Stimulated activated CD4-positive, alpha-beta T cell treated with anti-CD3 and anti-CD28 coated beads, Interleukin-15, amount 100 ng/mL, for 1 hour (primary cell): Measurements from ENCODE around the gene LGR4.
"Not testable (repeated sequence)": the region's sequence is repeated elsewhere in the genome, so short reads cannot be mapped to it uniquely, and the experiment has no call there.

Source experiments
- DNase-seq, 2 donors: peaks; one replicate each; pipeline ENCODE4 v3.0.0-alpha.2; 2020; ENCODE audit warnings: low read depth in 1 of 2, low spot score in 1 of 2

The LGR4 gene

GRCh38 chr11:27472398-27473016 is at the start of gene LGR4:
TSS of gene LGR4 (minus strand) at chr11:27472790. CDS start at chr11:27472302, 488 bp downstream.
- DNase-seq, result peak; percentile 40 to 52

DNA sequence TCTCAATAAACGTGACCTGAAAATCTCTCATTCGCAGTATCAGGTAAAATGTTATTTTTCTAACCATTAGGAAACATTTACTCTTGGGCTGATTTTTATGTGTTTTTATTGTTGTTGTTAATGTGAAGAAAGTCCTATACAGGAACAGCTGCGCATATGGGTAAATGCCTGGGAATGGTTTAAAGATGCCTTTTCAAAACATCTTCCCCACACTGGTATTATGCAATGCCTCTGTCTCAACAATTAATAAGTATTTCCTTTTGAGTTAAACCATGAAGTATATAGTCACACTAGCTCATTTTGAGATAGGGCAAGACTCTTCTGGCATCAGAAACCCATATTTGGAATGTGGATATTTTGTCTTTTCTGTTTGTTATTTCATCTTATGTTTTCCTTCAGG is 47.6 kb upstream of the LGR4 start:
- no peak for DNase-seq

GRCh38 chr11:27518518-27518917 is 45.9 kb upstream of the LGR4 start:
- DNase-seq, result no peak

DNA sequence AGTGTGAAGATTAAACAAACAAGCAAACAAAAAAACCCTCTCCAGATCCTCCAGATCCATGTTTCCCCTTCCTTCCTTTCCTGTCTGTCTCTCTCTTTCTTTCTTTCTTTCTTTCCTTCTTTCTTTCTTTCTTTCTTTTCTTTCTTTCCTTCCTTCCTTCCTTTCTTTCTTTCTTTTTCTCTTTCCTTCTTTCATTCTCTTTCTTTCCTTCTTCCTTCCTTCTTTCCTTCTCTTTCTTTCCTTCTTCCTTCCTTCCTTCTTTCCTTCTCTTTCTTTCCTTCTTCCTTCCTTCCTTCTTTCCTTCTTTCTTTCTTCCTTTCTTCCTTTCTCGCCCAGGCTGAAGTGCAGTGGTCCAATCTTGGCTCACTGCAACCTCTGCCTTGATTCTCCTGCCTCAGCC is 44.9 kb upstream of the LGR4 start:
- not testable (repeated sequence) for DNase-seq

- no peak for DNase-seq
Observed at GRCh38 chr11:27514558-27514957, 42.0 kb upstream of the LGR4 start.

GRCh38 chr11:27514076-27514475 is 41.5 kb upstream of the LGR4 start:
- DNase-seq, result no peak

- no peak for DNase-seq
Observed at GRCh38 chr11:27513389-27513788, 40.8 kb upstream of the LGR4 start.

DNA sequence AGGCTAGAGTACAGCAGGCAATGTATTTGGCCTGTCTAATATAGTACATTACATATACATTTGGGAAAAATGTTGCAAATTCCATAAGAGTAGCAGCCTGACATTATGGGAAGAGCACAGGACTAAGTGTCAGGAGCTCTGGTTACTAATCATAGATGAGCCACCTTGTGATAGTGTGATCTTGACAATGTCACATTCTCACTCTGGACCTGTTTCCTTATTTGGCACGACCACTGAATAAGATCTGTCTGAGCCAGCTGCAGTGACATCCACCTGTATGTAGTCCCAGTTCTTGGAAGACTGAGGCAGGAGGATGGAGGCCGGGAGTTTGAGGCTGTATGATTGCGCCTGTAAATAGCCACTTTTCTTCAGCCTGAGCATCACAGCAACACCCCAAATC is 39.6 kb upstream of the LGR4 start:
- no peak for DNase-seq

- no peak for DNase-seq
Observed at GRCh38 chr11:27509908-27510307, 37.3 kb upstream of the LGR4 start.

DNA sequence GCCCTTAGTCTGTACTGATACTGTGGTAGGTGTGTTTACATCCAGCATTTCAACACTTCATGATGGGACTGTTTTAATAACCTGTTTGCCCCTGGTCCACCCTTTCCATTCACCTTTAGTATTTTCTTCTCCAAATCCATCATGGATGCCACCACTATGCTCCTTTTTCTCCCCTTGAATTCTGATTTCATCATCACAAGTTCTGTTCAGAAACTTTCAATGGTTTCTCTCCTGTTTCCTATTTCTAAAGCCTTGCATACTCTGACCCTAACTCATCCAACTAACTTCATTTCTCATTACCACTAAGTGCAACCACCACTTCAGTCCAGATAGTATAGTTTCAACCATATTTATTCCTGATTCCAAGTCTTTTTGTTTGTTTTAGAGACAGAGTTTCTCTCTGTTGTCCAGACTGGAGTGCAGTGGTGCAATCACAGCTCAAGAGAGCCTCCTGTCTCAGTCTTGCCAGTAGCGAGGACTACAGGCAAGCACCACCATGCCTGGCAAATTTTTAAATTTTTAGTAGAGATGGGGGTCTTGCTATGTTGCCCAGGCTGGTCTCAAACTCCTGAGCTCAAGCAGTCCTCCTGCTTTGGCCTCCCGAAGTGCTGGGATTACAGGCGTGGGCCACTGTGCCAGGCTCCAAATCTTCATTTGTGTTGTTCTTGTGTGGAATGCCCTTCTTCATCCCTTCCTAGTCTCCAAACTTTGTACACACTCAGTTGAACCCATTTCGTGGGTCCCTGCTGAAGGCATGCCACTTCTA is 35.1 kb upstream of the LGR4 start:
- no peak for DNase-seq

DNA sequence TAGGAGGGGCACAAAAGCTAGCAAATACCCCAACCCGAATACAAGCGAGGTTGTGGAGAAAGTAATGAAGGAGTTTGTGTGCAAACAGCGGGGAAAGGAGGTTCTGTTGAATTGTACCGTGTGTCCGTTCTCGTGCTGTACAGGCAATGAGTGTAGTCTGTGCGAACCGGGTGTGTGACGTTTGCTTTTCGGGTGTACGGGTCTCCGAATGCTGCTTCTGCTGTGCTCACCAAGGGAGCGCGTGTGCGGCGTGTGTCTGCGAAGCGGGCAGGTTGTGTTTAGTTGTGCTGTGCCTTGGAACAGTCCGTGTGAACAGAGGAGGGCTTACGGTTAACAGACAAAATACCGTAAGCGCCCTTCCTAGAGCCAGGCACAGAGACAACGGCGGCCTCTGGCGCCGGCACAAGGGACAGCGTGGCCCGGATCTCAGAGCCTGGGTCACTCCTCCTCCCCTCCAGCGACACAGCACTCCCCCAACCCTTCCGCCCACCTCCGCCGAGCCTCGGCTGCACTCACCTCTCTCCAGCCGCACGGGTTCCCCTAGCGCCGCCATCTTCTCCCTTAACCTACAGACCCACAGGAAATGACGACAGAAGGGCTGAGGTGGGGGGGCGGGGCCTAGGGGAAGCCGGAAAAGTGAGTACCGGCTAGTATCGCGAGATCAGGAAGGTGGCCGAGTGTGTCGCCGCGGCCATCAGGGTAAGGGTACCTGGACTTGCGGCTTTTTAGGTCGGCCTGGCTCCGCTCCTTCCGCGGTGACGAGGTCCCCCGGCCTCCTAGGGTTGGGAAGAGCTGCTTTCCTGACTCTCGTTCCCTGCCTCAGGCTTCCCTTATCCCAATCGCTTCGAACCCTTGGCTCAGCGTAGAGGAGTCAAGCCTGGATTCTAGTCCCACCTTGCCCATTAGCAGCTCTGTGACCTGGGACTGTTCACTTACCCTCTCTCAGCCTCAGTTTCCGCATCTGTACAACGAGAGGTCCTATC is 33.9 kb upstream of the LGR4 start, which contains the start of gene LIN7C:
Gene LIN7C, minus strand, starts transcription at position 570 of the 983 bp plus-strand sequence. Its CDS starts 17 bp downstream, at position 553.
- peak; percentile 88 to 90 for DNase-seq

DNA sequence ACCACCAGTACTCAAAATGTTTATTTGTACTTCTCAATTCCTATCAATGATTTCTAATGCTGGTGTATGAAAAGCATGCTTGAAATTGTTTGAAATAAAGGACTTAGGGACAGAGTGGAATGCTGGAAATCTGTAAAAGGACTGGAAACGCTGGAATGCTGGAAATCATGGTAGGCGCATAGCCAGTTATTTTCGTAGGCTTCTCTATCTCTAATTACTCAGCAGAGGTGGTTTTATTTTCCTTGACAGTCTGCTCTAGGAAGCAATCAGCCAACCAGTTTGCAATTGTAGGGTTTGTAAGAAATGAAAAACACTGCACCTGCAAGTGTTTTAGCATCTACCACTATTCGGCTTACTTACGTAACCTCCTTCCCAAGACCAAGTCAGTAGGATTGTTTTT is 33.2 kb upstream of the LGR4 start:
- no peak for DNase-seq

DNA sequence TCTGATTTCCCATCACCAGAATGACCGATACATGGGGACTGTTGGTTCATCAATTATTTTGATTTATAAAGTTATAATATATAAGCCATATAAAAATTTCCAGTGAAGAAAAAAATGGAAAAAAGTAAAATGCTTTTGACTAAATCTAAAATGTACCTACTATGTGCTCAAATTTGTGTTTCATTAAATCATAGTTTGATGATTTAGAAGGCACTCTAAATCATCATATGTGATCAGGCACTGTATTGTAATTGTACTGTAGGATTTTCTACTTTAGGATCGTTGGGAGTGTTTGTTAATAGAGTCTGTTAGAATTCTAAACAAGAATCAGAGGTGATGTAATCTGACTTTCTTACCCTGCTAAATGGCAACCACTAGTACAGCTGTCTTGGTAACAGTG is 31.6 kb upstream of the LGR4 start:
- no peak for DNase-seq

GRCh38 chr11:27501100-27501499 is 28.5 kb upstream of the LGR4 start:
- no peak for DNase-seq

DNA sequence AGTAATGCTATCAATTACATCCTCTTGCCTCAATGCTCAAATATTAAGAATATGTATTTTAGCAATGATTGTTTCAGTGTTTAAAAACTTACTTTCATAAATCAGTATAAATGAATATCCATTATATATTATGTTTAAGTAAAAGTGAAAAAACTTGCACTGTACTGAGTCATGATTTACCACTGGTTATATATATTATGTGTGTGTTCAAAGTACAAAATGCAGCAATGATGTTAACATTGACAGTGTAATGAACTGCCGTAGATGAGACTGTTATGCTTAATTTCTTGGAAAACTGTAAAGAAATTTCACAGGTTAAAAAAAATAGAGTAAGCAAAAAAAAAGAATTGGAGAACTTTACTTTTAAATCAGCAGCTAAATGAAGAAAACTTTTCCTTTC is 25.3 kb upstream of the LGR4 start:
- DNase-seq, result no peak

GRCh38 chr11:27497284-27497866 is 24.8 kb upstream of the LGR4 start:
- no peak for DNase-seq

DNA sequence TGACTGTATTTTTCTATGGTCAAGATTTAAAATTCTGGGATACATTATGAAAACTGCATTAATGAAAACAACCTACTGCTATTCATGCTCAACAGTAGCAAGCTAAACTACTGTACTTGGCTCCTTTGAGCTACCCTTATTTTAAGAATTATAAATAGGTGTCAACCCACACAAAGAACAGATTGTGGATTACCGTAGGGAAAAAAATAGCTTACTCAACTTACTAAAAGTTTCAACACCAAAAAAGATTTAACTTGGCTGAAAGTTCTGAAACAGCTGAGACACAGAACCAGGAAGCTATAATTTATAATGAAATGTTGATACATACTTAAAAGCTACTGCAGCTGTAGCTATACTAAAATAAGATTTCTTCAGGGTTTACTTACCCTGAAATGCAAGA is 23.9 kb upstream of the LGR4 start:
- no peak for DNase-seq

- DNase-seq, result no peak
Observed at GRCh38 chr11:27495710-27496300, 23.2 kb upstream of the LGR4 start.

DNA sequence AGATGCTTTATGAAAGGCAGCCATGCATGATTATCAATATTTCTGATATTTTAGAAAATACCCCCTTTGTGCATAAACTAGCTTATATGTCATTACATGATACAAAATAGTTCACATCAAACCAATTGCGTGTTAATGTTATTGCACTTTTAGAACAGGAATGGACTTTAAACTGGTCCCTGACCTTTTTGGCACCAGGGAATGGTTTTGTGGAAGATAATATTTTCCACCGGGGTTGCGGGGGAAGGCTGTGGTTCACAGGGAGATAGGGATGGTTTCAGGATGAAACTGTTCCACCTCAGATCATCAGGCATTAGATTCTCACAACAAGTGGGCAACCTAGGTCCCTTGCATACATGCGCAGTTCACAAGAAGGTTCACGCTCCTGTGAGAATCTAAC is 16.5 kb upstream of the LGR4 start:
- no peak for DNase-seq

- DNase-seq, result no peak
Observed at GRCh38 chr11:27487706-27488105, 15.1 kb upstream of the LGR4 start.
